ENCODE measurements around the gene INO80D. TPM values are rescaled to one million over a fixed set of nuclear protein-coding genes. Genes with fewer than 3 reads are reported as not detected.

Gene INO80D
- total RNA-seq, 1 experiment from 2014 or later, result 21.7 TPM

GRCh38 chr2:205996161-205996560 lies 89.8 kb downstream of the INO80D start:
- TF ChIP-seq CTCF (conservative IDR thresholded peaks at IDR 0.05; ENCODE audit: low read depth, low read length), result no peak
- TF ChIP-seq EZH2 (IDR thresholded peaks at IDR 0.05; ENCODE audit: borderline replicate concordance, low read depth, low read length, poor library complexity, severe bottlenecking), result no peak
- no peak overlapping the region for H3K4me3 ChIP-seq (ENCODE audit: low read depth, low read length, poor library complexity, severe bottlenecking)
- CTCF ChIA-PET, result no interaction called here
- intact Hi-C loops (cut with micrococcal nuclease; ENCODE audit: unreplicated experiment), result no loop called here
- no peaks in the 10 kb centered on the region for H3K27me3 ChIP-seq (replicated peaks; ENCODE audit: insufficient read depth, low read depth, low read length, poor library complexity)
- H3K4me1 ChIP-seq (ENCODE audit: insufficient read depth, low read length, poor library complexity, severe bottlenecking), result peaks cover 13% of the 10 kb centered on the region
- no peaks in the 10 kb centered on the region for H3K36me3 ChIP-seq (ENCODE audit: insufficient read depth, low read length, poor library complexity, severe bottlenecking)
- DNase-seq (ENCODE audit: low spot score), result no peak
- BruUV-seq (replicated peaks), result no TSS peak
- no peak overlapping the region for H3K27ac ChIP-seq (ENCODE audit: low read depth, low read length, poor library complexity, severe bottlenecking)
- no peaks in the 10 kb centered on the region for H3K9me3 ChIP-seq (ENCODE audit: low read depth, low read length, poor library complexity, severe bottlenecking)
- POLR2A ChIA-PET (ENCODE audit: low non-redundant PET), result no interaction called here

GRCh38 chr2:205995260-205995659 lies 90.7 kb downstream of the INO80D start:
- intact Hi-C loops (cut with micrococcal nuclease; ENCODE audit: unreplicated experiment), result no loop called here
- no TSS peak for BruUV-seq (replicated peaks)
- no peak for DNase-seq (ENCODE audit: low spot score)
- Histone ChIP-seq H3K36me3 (ENCODE audit: insufficient read depth, low read length, poor library complexity, severe bottlenecking) (no peaks in the 10 kb centered on the region), H3K4me1 (ENCODE audit: insufficient read depth, low read length, poor library complexity, severe bottlenecking) (peaks cover 4% of the 10 kb centered on the region), H3K9me3 (ENCODE audit: low read depth, low read length, poor library complexity, severe bottlenecking) (no peaks in the 10 kb centered on the region), H3K4me3 (ENCODE audit: low read depth, low read length, poor library complexity, severe bottlenecking) (no peak overlapping the region), H3K27ac (ENCODE audit: low read depth, low read length, poor library complexity, severe bottlenecking) (no peak overlapping the region), H3K27me3 (replicated peaks; ENCODE audit: insufficient read depth, low read depth, low read length, poor library complexity) (no peaks in the 10 kb centered on the region)
- ChIA-PET CTCF (no interaction called here), POLR2A (ENCODE audit: low non-redundant PET) (no interaction called here)
- no peak for TF ChIP-seq EZH2 (IDR thresholded peaks at IDR 0.05; ENCODE audit: borderline replicate concordance, low read depth, low read length, poor library complexity, severe bottlenecking)
- TF ChIP-seq CTCF (conservative IDR thresholded peaks at IDR 0.05; ENCODE audit: low read depth, low read length), result peak; percentile 48

DNA sequence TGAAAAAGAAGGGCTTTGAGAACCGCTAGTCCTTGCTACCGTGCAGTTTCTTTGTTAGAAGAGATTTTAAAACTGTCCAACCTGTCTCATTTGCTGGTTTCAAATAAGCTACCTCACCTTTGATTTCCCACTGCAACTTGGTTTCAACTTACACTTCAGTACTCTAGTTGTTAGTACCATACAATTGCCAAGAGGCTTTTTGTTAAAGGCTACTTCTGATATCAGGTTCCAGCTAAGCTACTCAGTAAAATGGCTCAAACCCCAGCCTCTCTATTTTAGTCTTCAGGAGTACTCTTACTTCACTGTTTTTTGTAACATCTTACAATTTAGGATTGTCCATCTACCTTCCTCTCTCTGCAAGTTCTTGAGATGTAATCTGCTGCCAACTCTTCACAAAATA lies 91.6 kb downstream of the INO80D start:
- Histone ChIP-seq H3K4me3 (ENCODE audit: low read depth, low read length, poor library complexity, severe bottlenecking) (no peak overlapping the region), H3K27me3 (replicated peaks; ENCODE audit: insufficient read depth, low read depth, low read length, poor library complexity) (no peaks in the 10 kb centered on the region), H3K9me3 (ENCODE audit: low read depth, low read length, poor library complexity, severe bottlenecking) (no peaks in the 10 kb centered on the region), H3K4me1 (ENCODE audit: insufficient read depth, low read length, poor library complexity, severe bottlenecking) (no peaks in the 10 kb centered on the region), H3K36me3 (ENCODE audit: insufficient read depth, low read length, poor library complexity, severe bottlenecking) (no peaks in the 10 kb centered on the region), H3K27ac (ENCODE audit: low read depth, low read length, poor library complexity, severe bottlenecking) (no peak overlapping the region)
- ChIA-PET POLR2A (ENCODE audit: low non-redundant PET) (no interaction called here), CTCF (no interaction called here)
- BruUV-seq (replicated peaks), result no TSS peak
- TF ChIP-seq EZH2 (IDR thresholded peaks at IDR 0.05; ENCODE audit: borderline replicate concordance, low read depth, low read length, poor library complexity, severe bottlenecking) (no peak), CTCF (conservative IDR thresholded peaks at IDR 0.05; ENCODE audit: low read depth, low read length) (no peak)
- DNase-seq (ENCODE audit: low spot score), result no peak
- intact Hi-C loops (cut with micrococcal nuclease; ENCODE audit: unreplicated experiment), result no loop called here
